Measurements from ENCODE around the gene MYO15B.

Gene MYO15B

DNA sequence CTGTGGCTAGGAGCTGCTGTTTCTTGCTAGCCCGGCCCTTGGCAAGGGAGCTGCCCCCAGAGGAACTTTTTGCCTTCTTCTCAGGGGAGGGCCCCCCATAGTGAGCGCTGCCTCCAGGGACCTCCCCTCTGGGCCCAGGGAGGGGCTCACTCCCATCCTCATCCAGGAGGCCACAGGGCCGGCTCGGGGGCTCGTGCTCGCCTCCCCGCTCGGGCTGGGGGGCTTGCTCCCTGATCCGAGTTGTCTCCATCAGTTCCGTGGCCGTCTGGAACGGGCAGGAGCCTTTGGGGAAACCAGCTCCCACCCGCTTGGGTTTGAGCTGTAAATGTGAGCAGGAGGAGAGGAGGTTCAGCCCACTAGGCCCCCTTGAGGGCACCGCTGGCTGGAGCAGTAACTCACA, 41.6 kb downstream of the MYO15B start:
- H3K27ac ChIP-seq (ENCODE audit: low read depth, low read length, poor library complexity, severe bottlenecking), result no peak overlapping the region
- no peaks in the 10 kb centered on the region for H3K4me1 ChIP-seq (ENCODE audit: insufficient read depth, low read length, severe bottlenecking)
- H3K9me2 ChIP-seq (ENCODE audit: low read depth, low read length), result no peaks in the 10 kb centered on the region
- H3K4me3 ChIP-seq (ENCODE audit: low read depth, low read length, poor library complexity, severe bottlenecking), result no peak overlapping the region
- no peaks in the 10 kb centered on the region for H4K20me1 ChIP-seq (ENCODE audit: insufficient read depth, low read length)
- H3F3A ChIP-seq (ENCODE audit: insufficient read depth, low read length), result no peaks in the 10 kb centered on the region
- no peaks in the 10 kb centered on the region for H3K79me2 ChIP-seq (ENCODE audit: insufficient read depth, low read length)
- H3K36me3 ChIP-seq (ENCODE audit: insufficient read depth, low read length), result peaks cover 16% of the 10 kb centered on the region; the same call in 1 of the 2 replicates
- no peak overlapping the region for H2AFZ ChIP-seq (ENCODE audit: low read length)
- no peak overlapping the region for H3K9ac ChIP-seq (ENCODE audit: low read length)
- H3K27me3 ChIP-seq (ENCODE audit: insufficient read depth, low read length), result peaks cover 5% of the 10 kb centered on the region; the same call in 1 of the 2 replicates
- no peak overlapping the region for H3K4me2 ChIP-seq (ENCODE audit: low read length)
- TF ChIP-seq CTCF (IDR thresholded peaks at IDR 0.05; ENCODE audit: low read length) (no peak), EZH2 (IDR thresholded peaks at IDR 0.05; ENCODE audit: borderline replicate concordance, low read length) (no peak)
- no peaks in the 10 kb centered on the region for H3K9me3 ChIP-seq (ENCODE audit: low read length)

DNA sequence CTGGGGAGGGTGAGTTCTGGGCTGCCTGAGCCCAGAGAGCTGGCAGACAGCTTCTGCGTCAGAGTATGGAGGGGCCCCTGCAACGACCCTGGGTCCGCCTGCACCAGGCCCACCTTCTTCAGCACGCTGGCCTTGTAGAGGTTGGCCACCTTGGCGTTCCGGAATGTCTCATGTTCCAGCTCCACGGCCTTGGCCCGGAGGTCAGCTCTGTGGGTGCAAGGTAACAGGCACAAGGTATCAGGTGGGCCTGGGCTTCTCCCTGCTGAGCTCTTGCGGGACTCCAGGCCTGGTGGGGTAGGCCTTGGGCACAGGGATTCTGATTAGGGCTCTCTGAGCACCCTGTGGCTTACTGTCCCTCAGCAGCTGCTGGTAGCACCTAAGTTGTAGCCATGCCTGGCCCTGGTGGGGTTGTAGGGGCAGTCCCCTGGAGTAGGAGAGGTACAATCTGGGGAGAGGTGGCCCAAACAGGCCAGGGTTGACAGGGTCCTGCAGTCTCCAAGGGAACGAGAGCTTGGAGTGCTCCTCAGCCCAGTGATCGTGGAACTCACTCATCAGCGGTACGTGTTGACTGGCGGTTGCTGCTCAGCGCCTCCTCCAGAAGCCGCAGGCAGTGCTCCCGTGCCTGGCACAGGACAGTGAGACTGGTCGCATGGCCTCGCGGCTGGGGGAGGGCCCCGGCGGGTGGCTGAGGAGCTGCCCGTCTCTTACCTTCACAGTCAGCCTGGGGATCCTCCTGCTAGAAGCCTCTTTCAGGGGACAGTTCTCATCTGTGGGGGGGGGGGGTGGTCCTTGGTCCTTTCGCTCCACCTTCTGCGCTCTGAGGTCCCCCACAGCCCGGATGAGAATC, 42.7 kb downstream of the MYO15B start:
- H3K27me3 ChIP-seq (ENCODE audit: insufficient read depth, low read length), result no peaks in the 10 kb centered on the region
- no peaks in the 10 kb centered on the region for H3F3A ChIP-seq (ENCODE audit: insufficient read depth, low read length)
- H3K36me3 ChIP-seq (ENCODE audit: insufficient read depth, low read length), result peaks cover 16% of the 10 kb centered on the region; the same call in 1 of the 2 replicates
- H3K4me2 ChIP-seq (ENCODE audit: low read length), result no peak overlapping the region
- H2AFZ ChIP-seq (ENCODE audit: low read length), result no peak overlapping the region
- no peaks in the 10 kb centered on the region for H3K9me3 ChIP-seq (ENCODE audit: low read length)
- no peak overlapping the region for H3K27ac ChIP-seq (ENCODE audit: low read depth, low read length, poor library complexity, severe bottlenecking)
- H3K9ac ChIP-seq (ENCODE audit: low read length), result no peak overlapping the region
- no peak overlapping the region for H3K4me3 ChIP-seq (ENCODE audit: low read depth, low read length, poor library complexity, severe bottlenecking)
- H3K4me1 ChIP-seq (ENCODE audit: insufficient read depth, low read length, severe bottlenecking), result no peaks in the 10 kb centered on the region
- no peak for TF ChIP-seq CTCF (IDR thresholded peaks at IDR 0.05; ENCODE audit: low read length)
- TF ChIP-seq EZH2 (IDR thresholded peaks at IDR 0.05; ENCODE audit: borderline replicate concordance, low read length), result no peak
- H3K9me2 ChIP-seq (ENCODE audit: low read depth, low read length), result no peaks in the 10 kb centered on the region
- H4K20me1 ChIP-seq (ENCODE audit: insufficient read depth, low read length), result no peaks in the 10 kb centered on the region
- no peaks in the 10 kb centered on the region for H3K79me2 ChIP-seq (ENCODE audit: insufficient read depth, low read length)

DNA sequence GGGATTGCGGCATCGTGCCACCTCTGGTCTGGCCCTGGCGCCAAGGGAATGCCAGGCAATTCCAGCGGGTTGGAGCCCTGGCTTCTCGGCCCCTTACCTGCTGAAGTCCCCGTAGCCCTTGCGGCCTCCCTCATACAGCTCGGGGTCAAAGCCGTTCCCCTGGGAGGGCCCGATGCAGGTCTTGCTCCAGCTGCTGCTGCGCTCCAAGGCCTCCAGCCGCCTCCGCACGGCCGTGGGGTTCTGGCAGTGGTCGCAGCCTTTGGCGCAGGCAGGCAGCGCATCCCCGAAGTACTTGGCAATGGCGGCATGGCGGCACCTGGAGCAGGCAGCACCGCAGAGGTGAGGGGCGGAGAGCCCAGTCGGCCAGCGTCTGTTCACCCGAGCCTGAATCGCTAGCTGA, 43.8 kb downstream of the MYO15B start:
- H3K79me2 ChIP-seq (ENCODE audit: insufficient read depth, low read length), result no peaks in the 10 kb centered on the region
- no peak overlapping the region for H3K9ac ChIP-seq (ENCODE audit: low read length)
- H3K27me3 ChIP-seq (ENCODE audit: insufficient read depth, low read length), result no peaks in the 10 kb centered on the region
- H3K9me2 ChIP-seq (ENCODE audit: low read depth, low read length), result no peaks in the 10 kb centered on the region
- no peaks in the 10 kb centered on the region for H3K9me3 ChIP-seq (ENCODE audit: low read length)
- H2AFZ ChIP-seq (ENCODE audit: low read length), result no peak overlapping the region
- H4K20me1 ChIP-seq (ENCODE audit: insufficient read depth, low read length), result no peaks in the 10 kb centered on the region
- H3K36me3 ChIP-seq (ENCODE audit: insufficient read depth, low read length), result peaks cover 16% of the 10 kb centered on the region; the same call in 1 of the 2 replicates
- no peak for TF ChIP-seq CTCF (IDR thresholded peaks at IDR 0.05; ENCODE audit: low read length)
- no peak for TF ChIP-seq EZH2 (IDR thresholded peaks at IDR 0.05; ENCODE audit: borderline replicate concordance, low read length)
- H3K4me1 ChIP-seq (ENCODE audit: insufficient read depth, low read length, severe bottlenecking), result no peaks in the 10 kb centered on the region
- no peak overlapping the region for H3K4me2 ChIP-seq (ENCODE audit: low read length)
- no peak overlapping the region for H3K4me3 ChIP-seq (ENCODE audit: low read depth, low read length, poor library complexity, severe bottlenecking)
- no peaks in the 10 kb centered on the region for H3F3A ChIP-seq (ENCODE audit: insufficient read depth, low read length)
- H3K27ac ChIP-seq (ENCODE audit: low read depth, low read length, poor library complexity, severe bottlenecking), result no peak overlapping the region
